AG09309 (cell line): Measurements from ENCODE around the gene PTPN21.

Experiments
- DNase-seq: peaks from one replicate; pipeline ENCODE4 v3.0.0-alpha.2; 2010; ENCODE audit warnings: low read depth
- H3K4me3 ChIP-seq: 2 replicates; pipeline ENCODE4 v1.5.1; 2011; ENCODE audit warnings: mild to moderate bottlenecking, low read depth, low read length, moderate library complexity; ENCODE audit not compliant: control insufficient read depth
- CTCF ChIP-seq: IDR thresholded peaks from 2 replicates; pipeline ENCODE4 v1.5.1; 2011; ENCODE audit warnings: mild to moderate bottlenecking, low read depth, low read length, inconsistent platforms; ENCODE audit not compliant: insufficient read depth, control insufficient read depth; ENCODE audit errors: missing control alignments

The PTPN21 gene

GRCh38 chr14:88500611-88501010 is 54.2 kb downstream of the PTPN21 start:
- no peak for TF ChIP-seq CTCF
- H3K4me3 ChIP-seq: no peak overlapping the region
- no peak for DNase-seq

- no peak overlapping the region for H3K4me3 ChIP-seq
- TF ChIP-seq CTCF: no peak
- DNase-seq: no peak
Observed at GRCh38 chr14:88499225-88499624, 55.6 kb downstream of the PTPN21 start.

- no peak overlapping the region for H3K4me3 ChIP-seq
- DNase-seq: no peak
- no peak for TF ChIP-seq CTCF
Observed at GRCh38 chr14:88496414-88496813, 58.4 kb downstream of the PTPN21 start.

GRCh38 chr14:88493392-88494185 is 61.2 kb downstream of the PTPN21 start:
- no peak for TF ChIP-seq CTCF
- no peak overlapping the region for H3K4me3 ChIP-seq

GRCh38 chr14:88492272-88493089 is 62.3 kb downstream of the PTPN21 start:
- no peak overlapping the region for H3K4me3 ChIP-seq
- peak; percentile 87 for TF ChIP-seq CTCF
- DNase-seq: peak; percentile 52

More at GRCh38 chr14:88493392-88494185, 61.2 kb downstream of the PTPN21 start:
- DNase-seq: no peak

- H3K4me3 ChIP-seq: no peak overlapping the region
- no peak for DNase-seq
- TF ChIP-seq CTCF: no peak
Observed at GRCh38 chr14:88490168-88490567, 64.6 kb downstream of the PTPN21 start.
